H54 (cell line): Measurements from ENCODE around the gene MYL7.

Source experiments
- DNase-seq: peaks from one replicate; pipeline ENCODE4 v3.0.0; 2011; ENCODE audit warnings: low spot score, mixed read lengths; ENCODE audit not compliant: insufficient read length
- FAIRE-seq: peaks from 3 replicates; lab custom pipeline; 2011; peaks lifted over from hg19 to GRCh38; lab: Jason Lieb, UNC
- POLR2A ChIP-seq: IDR thresholded peaks from 2 replicates; pipeline ENCODE4 v1.6.1; 2011; ENCODE audit warnings: low read depth, mild to moderate bottlenecking, low read length

Gene MYL7

DNA sequence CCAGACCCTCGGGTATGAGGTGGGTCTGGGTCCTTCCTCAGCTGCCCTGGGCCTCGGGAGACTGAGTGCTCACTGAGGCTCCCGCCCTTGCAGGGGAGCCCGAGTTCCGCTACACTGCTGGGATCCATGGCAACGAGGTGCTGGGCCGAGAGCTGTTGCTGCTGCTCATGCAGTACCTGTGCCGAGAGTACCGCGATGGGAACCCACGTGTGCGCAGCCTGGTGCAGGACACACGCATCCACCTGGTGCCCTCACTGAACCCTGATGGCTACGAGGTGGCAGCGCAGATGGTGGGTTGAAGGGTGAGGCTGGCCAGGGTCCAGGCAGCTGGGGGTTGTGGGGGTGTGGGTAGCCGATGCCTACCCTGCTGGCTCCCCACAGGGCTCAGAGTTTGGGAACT, 29.4 kb downstream of the MYL7 start:
- DNase-seq (no peak), FAIRE-seq (no peak)
- TF ChIP-seq POLR2A, result no peak

GRCh38 chr7:44110719-44111635, 30.2 kb downstream of the MYL7 start:
- FAIRE-seq (no peak), DNase-seq (no peak)
- TF ChIP-seq POLR2A, result no peak

DNA sequence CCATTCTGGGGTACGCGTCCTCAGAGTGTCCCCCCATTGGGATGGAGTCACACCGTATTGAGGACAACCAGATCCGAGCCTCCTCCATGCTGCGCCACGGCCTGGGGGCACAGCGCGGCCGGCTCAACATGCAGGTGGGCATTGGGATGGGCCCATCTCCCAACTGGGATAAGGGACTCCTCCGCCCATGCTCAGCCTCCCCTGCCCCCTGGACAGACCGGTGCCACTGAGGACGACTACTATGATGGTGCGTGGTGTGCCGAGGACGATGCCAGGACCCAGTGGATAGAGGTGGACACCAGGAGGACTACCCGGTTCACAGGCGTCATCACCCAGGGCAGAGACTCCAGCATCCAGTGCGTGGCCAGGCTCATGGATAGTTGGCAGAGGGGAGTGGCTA, 31.1 kb downstream of the MYL7 start:
- no peak for FAIRE-seq

DNA sequence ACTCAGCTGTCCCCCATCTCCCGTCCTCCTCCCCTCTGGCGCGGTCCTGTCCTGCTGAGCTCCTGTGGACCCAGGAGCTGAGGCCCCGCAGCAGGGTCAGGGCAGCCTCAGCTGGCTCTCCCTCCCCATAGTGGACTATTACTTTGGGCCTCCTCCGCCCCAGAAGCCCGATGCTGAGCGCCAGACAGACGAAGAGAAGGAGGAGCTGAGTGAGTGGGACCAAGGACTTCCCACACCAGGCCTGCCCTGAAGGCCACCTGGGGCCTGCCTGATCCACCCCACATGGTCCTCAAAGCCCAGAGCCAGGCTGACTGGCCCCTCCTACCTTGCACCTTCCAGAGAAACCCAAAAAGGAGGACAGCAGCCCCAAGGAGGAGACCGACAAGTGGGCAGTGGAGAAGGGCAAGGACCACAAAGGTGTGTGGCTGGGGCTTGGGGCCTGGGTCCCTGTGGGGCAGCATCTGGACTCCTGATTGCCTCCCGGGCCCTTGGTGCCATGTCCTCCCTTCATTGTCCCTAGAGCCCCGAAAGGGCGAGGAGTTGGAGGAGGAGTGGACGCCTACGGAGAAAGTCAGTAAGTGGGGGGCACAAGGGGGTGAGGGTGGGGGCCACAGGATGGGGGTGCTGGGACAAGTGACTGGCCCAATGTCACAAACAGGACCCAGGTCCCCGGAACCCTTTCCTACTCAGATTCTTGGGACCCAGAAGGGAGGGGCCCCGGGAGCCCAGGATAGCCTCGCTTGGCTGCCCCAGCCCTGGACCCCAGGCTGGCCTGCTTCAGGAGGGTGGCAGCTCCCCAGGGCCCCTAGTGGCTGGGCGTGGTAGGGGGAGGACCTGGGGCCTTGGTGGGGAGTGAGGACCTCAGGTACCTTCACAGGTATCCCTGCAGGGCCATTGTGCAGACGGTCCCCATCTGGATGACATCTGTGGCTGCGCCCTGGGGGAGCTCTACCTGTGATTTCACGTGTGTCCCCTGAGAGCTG, 32.1 kb downstream of the MYL7 start:
- TF ChIP-seq POLR2A, result no peak
- no peak for DNase-seq
- no peak for FAIRE-seq

More for the DNA sequence above, 31.1 kb downstream of the MYL7 start:
- no peak for DNase-seq
- TF ChIP-seq POLR2A, result no peak

DNA sequence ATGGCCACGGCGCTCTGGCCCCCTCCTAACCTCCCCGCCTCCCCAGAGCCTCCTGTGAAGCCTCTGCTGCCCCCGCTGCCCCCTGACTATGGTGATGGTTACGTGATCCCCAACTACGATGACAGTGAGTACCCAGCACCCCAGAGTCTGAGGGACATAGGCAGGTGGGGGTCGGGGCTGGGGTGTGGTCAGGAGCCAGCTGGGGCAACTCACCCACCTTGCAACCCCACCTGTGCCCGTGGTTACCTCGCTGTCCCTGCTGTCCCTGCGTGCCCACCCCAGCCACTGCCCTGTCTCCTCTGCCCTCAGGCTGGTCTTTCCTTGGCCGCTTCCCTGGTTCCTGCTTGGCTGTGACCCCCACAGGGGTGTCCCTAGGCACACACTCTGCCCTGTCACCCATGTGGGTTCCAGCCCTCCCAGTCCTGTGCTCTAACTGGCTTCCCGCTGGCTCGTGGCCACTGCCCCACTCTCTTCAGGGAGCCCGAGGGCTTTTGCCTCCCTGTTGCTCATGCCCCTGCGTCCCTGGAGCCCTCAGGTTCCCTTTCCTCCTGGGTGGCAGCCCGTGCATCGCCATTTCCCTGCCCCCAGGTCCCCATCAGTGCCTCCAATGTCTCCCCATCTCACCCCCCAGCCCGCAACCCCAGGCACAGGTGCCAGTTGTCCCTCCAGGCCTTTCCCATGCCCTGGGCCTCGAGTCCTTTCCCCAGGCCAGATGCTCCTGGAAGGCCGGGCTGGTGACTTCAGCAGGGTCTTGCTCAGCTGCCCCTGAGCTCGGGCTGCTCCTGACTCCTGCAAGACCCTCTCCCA, 33.0 kb downstream of the MYL7 start:
- FAIRE-seq (no peak), DNase-seq (no peak)
- no peak for TF ChIP-seq POLR2A

DNA sequence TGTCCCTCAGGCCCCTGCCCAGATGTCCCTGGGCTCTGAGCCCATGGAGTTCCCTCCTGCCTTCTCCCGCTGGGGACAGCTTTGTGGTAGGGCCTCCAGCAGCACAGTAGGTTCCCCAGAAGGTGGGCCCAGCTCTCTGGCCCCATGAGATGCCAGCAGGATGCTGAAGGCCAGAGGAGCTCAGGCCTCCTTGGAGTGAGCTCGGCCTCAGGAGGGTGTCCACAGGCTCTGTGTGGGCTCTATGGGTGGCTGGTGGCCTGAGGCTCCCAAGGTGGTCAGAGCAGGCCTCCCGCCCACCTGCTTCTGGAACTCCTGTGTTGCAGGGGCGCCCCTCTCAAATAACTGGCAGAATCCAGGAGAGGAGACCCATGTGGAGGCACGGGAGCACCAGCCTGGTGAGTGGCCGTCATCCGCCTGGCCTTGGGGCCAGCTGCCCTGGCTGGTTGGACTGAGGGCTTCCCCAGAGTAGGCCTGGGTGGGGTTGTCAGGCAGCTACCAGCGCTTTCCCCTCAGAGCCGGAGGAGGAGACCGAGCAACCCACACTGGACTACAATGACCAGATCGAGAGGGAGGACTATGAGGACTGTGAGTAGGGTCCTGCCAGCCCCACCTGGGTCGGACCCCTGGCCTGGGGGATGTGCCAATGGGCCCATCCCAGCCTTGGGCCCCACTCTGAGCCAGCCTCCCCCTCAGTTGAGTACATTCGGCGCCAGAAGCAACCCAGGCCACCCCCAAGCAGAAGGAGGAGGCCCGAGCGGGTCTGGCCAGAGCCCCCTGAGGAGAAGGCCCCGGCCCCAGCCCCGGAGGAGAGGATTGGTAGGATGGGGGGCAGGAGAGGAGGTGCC, 33.8 kb downstream of the MYL7 start:
- DNase-seq, result no peak
- TF ChIP-seq POLR2A, result no peak
- FAIRE-seq, result no peak

- DNase-seq, result no peak
- no peak for TF ChIP-seq POLR2A
- FAIRE-seq, result no peak
Measured at GRCh38 chr7:44106311-44107065, 34.6 kb downstream of the MYL7 start.

DNA sequence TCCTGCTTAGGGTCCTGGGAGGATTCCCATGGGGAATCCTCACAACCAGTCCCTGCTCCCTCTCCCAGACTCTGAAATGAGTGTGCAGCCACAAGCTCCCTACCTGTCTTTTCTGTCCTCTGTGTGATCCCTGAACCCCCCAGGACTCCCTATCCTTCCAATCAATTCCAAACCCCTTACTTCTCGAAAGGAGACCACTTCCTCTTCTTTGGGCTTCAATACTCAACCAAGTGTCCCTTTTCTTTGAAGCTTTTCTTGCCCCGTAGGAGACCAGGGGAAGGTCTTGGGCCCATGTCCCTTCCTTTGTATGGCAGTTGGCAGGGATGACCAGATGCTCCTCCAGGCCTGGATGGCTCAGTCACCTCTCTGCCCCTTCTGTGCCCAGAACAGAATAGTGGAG, 35.3 kb downstream of the MYL7 start:
- no peak for DNase-seq
- FAIRE-seq, result no peak
- TF ChIP-seq POLR2A, result no peak

DNA sequence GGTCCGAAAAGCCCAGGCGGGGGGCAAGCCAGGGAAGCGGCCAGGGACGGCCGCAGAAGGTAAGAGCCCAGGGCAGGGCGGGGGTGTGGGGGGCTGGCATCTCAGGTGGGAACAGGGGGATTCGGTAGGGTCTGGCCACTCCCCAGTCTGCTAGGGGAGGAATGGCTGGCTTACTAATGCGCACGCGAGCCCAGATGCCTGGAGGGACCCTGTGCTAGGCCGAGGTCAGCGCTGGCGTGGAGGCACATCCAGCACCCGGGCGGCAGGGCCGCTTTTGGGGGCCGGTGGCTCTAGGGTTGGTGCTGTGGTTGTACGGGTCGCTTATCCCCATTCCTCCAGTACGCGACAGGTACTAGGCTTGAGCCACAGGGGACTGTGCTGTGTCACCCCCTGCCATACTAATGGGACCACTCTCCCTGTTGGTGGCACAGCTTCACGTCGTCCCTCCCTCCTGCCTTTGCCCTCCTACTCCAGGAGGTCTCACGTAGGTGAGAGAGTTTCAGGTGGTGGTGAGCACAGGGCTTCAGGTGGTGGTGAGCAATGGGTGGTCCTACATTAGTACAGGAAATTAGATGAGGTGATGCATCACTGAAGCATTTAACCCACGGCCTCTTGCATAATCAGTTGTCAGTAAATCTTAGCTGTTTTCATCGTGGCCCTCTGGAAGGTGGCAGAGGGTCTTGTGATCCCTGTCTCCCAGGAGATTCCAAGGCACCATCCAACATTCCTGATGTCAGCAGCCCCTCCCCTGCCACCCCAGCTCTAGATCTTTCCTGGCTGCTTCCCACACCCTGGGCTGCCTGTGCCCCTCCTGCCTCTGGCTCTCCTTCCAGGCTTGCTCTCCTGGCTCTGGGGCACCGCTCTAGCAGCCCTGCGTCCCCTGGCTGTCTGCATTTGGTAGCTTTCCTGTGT, 36.0 kb downstream of the MYL7 start:
- DNase-seq (peak; percentile 78), FAIRE-seq (no peak)
- no peak for TF ChIP-seq POLR2A

DNA sequence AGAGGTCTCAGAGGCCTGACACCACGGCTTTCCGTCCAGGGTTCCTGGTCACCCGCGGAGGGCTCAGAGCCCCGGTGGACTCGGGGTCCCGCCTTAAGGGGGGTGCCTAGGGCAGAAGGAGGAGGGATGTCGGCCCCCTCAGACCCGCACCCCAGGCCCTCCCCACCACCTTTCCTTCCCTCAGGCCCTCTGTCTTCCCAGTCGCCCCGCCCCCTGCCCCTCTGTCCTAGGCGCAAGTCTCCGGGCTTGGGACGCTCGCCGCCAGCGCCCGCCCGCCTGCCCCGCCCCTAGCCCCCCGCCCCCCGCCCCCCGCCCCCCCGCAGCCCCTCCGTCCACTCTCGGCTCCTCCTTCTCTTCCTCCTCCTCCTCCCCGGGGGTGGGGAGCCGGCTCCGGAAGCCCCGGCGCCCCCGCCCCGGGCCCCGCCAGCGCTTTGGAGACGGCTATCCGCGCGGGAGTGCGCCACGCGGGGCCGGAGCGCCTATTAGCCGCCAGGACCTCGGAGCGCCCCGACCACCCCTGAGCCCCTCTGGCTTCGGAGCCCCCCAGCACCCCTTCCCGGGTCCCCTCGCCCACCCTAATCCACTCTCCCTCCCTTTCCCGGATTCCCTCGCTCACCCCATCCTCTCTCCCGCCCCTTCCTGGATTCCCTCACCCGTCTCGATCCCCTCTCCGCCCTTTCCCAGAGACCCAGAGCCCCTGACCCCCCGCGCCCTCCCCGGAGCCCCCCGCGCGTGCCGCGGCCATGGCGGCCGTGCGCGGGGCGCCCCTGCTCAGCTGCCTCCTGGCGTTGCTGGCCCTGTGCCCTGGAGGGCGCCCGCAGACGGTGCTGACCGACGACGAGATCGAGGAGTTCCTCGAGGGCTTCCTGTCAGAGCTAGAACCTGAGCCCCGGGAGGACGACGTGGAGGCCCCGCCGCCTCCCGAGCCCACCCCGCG, 36.9 kb downstream of the MYL7 start, which contains the start of gene AEBP1:
Gene AEBP1 (plus strand): TSS at position 423 of the 937 bp plus-strand sequence. CDS start 321 bp downstream, at position 744.
- FAIRE-seq (no peak), DNase-seq (no peak)
- TF ChIP-seq POLR2A, result no peak

GRCh38 chr7:44103566-44103922, 37.6 kb downstream of the MYL7 start:
- TF ChIP-seq POLR2A, result no peak
- no peak for DNase-seq
- FAIRE-seq, result no peak
